Endothelial cell of coronary artery (primary cell): Measurements from ENCODE around the gene RPL22L1. TPM values are rescaled to one million over a fixed set of nuclear protein-coding genes. Genes with fewer than 3 reads are reported as not detected.

Experiments
- total RNA-seq: library from RNA; depleted of rRNA; stranded (reverse); fragments of >200 nt; gene quantifications from 2 replicates; pipeline ENCODE4 v1.2.3, GENCODE V29; 2014

Gene RPL22L1
- total RNA-seq: 77.3 and 84.1 TPM in 2 replicates

DNA sequence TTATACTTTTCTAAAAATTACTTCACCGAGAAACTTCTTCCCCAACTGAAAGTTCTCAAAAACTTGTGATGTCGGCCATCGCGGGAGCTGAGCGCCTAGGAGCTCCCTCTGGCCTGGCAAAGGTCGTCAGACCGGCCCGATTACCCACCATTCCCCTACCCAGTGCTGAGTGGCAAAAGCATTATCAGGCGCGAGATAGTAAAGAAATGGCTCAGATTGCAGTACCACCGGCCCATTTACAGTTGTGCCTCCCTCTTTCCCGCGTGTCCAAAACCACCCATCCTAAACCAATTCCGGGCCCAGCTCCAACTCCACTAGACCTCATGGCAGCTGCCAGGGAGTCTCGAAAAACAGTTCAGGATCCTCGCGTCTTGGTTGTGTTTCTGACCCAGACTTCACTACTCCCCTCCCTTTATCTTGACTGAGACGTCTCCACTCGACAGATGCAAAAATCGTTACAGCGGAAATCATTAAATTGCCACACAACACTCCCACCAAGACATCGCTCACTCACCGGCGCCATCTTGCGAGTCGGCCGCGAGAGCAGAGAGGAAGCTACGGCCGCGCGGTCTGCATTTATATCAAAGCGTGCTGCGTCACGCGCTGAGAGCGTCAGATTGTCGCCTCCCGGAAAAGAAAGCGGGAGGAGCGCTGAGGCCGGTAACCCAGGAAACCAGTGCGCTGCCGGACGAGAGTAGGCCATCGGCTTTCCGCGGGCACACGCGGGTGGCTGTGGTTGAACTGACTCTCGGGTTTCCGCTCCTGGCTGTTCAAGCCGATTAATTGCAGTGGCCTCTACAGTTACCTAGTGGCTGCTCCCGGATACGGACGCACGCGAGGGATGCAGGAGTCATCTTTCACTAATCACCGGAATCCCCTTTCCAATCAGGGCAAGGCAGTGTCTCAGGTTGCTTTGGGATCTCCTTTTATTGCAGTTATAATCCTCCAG lies at the start of gene RPL22L1:
Gene RPL22L1 (minus strand): TSS at position 551 of the 949 bp plus-strand sequence. CDS start 28 bp downstream, at position 523.

DNA sequence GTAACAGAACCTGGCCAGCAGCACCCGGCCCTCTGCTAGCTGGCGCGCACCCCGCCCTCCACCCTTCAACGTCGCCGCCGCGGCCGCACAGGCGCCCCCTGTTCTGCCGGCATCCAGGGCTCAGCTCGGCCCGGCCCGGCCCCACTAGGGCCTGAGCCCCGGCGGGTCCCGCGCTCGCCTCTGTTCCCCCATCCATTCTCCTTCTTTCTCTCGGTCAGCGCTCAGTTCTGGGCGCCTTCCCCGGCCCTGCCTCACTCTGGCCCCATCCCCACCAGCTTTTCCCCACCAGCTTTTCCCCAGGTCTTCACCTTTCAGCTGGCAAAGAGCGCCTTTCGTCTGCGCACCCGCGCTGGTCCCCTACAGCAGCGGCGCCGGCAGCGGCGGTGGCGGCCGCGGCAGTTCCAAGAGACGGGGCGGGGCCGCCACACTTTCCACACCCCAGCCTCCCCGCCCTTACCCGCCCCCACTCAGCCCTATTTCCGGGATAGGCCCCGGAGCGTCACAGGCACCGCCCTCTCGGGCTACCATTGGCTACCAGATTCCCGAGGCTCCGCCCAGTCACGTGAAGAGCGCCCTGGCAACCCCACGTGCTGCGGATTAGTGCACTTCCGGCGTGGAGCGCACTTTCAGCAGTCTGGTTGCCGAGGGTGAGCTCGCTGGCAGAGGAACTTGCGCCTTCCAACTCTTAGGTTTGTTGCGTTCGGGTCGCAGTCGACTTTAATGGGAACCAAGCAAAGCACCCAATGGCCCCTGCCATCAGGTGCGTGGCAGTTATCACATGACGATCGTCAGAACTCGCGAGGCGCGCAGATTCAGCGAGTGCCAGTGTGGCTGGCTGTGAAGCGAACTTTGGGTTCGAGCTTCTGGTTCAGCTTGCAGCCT lies 38.5 kb upstream of the RPL22L1 start, which contains the start of gene EIF5A2:
Gene EIF5A2 (minus strand): TSS at position 403 of the 882 bp plus-strand sequence. CDS start 831 bp downstream, outside the sequence.

Other genes with a start within 250 kb of the RPL22L1 start
- gene EIF5A2, start 38.4 kb upstream of the RPL22L1 start, total RNA-seq: 4.4 and 8.2 TPM in 2 replicates
- gene SLC2A2, start 156.5 kb upstream of the RPL22L1 start, total RNA-seq: not detected in 2 replicates